KOPT-K1 (cell line): ENCODE data around the gene PDE1A.

Experiments
- H3K27ac ChIP-seq: fragments of 200-600 bp; sonication (generic); 2 replicates; pipeline ENCODE4 v1.5.1; 2016; ENCODE audit warnings: antibody characterized with exemption, mild to moderate bottlenecking, low read depth, low read length; ENCODE audit not compliant: poor library complexity, severe bottlenecking
- H3K36me3 ChIP-seq: fragments of 200-600 bp; sonication (generic); 2 replicates; pipeline ENCODE4 v1.5.1; 2017; ENCODE audit warnings: antibody characterized with exemption, mild to moderate bottlenecking, low read length, moderate library complexity; ENCODE audit not compliant: insufficient read depth
- H3K9me3 ChIP-seq: fragments of 200-600 bp; sonication (generic); 2 replicates; pipeline ENCODE4 v1.5.1; 2017; ENCODE audit warnings: antibody characterized with exemption, low read length, mild to moderate bottlenecking; ENCODE audit not compliant: insufficient read depth, poor library complexity, severe bottlenecking

PDE1A gene

DNA sequence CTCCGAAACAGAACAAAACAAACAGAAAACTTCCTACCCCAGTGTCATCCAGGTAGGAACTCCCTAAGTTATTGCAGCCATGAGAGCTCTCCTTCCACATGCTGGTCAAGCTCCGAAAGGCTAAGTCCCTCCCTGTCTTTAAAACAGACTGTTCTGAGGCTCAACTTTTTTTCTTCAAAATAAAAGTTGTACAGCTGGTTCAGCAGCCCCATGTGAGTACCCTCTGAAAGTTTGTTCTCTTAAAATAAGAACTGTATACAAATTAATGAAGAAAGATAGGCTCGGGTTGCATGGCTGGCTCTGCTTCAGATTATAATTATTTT is at the start of gene PDE1A:
TSS of gene PDE1A (minus strand) at position 119 of the 323 bp plus-strand sequence.
- no peak within 1 kb of the TSS for H3K27ac ChIP-seq
- no peaks in the 10 kb centered on the region for H3K9me3 ChIP-seq
- no peaks in the 10 kb centered on the region for H3K36me3 ChIP-seq

DNA sequence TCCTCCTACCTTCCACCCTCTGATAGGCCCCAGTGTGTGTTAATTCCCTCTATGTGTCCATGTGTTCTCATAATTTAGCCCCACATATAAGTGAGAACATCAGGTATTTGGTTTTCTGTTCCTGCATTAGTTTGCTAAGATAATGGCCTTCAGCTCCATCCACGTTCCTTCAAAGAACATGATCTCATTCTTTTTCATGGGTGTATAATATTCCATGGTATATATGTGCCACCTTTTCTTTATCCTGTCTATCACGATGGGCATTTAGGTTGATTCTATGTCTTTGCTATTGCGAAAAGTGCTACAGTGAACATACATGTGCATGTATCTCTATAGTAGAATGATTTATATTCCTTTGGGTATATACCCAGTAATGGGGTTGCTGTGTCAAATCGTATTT is 46.8 kb upstream of the PDE1A start:
- H3K36me3 ChIP-seq: no peaks in the 10 kb centered on the region
- no peak overlapping the region for H3K27ac ChIP-seq
- peaks cover 5% of the 10 kb centered on the region for H3K9me3 ChIP-seq

DNA sequence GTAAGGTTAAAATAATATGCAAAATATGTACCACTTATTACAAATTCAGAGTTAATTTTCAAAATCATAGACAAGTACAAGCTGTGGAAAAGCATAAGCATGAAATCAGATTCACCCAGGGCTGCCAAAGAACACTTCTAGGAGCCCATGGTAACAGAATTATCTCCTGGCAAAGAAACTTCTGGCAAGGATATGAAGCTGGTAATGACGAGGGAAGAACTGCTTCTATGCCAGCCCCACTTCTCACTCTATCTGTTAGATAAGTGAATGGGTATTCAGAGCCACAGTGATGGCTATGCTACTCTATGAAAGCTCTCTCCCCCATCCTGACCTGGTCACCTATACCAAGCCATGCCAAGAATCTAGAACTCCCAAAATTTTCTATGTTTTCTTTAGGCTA is 36.9 kb upstream of the PDE1A start:
- Histone ChIP-seq H3K36me3 (no peaks in the 10 kb centered on the region), H3K9me3 (no peaks in the 10 kb centered on the region), H3K27ac (no peak overlapping the region)

DNA sequence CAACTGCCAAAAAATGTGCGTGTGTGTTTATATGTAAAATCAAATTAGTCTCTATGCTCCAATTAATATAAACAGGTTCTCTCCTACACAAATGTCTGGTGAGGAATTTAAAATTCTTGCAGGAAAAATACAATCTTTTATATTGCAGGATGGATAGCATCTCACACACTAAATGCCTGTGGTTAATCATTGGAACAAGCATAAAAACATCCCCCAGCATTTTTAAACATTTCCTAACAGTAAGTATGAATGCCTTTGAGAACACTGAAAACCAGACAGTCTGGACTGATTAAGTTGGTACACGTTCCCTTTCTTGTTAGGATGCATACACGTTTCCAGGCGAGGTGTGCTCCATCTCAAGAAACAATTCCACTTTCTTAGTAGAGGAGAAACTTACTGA is 29.9 kb upstream of the PDE1A start:
- Histone ChIP-seq H3K27ac (no peak overlapping the region), H3K36me3 (no peaks in the 10 kb centered on the region), H3K9me3 (no peaks in the 10 kb centered on the region)

- H3K9me3 ChIP-seq: no peaks in the 10 kb centered on the region
- no peak overlapping the region for H3K27ac ChIP-seq
- H3K36me3 ChIP-seq: no peaks in the 10 kb centered on the region
These were observed 25.7 kb upstream of the PDE1A start for GRCh38 chr2:182452456-182452990.

GRCh38 chr2:182448371-182448770 is 21.5 kb upstream of the PDE1A start:
- no peak overlapping the region for H3K27ac ChIP-seq
- no peaks in the 10 kb centered on the region for H3K36me3 ChIP-seq
- H3K9me3 ChIP-seq: no peaks in the 10 kb centered on the region

- Histone ChIP-seq H3K36me3 (no peaks in the 10 kb centered on the region), H3K27ac (no peak overlapping the region)
These were observed 21.0 kb upstream of the PDE1A start for GRCh38 chr2:182447863-182448262.

DNA sequence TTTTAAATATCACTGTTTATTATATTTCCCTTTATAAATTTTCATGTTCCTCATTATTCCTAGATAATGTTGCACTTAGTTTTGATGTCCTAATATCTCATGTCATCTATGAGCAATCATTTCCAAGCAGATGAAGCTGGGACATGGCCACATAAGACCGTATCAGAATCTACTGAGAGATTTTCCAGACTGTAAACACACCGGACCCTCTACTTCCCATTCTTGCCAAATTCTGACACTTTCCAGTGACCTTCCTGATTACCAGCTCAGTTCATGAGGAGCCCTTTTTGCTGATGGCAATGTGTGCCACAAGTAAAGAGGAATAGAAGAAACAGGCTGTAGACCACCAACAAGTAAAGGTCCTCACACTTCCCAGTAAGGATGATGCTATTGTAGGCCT is 20.3 kb upstream of the PDE1A start:
- no peaks in the 10 kb centered on the region for H3K36me3 ChIP-seq
- H3K27ac ChIP-seq: no peak overlapping the region
- H3K9me3 ChIP-seq: no peaks in the 10 kb centered on the region

More at GRCh38 chr2:182447863-182448262, 21.0 kb upstream of the PDE1A start:
- no peaks in the 10 kb centered on the region for H3K9me3 ChIP-seq

DNA sequence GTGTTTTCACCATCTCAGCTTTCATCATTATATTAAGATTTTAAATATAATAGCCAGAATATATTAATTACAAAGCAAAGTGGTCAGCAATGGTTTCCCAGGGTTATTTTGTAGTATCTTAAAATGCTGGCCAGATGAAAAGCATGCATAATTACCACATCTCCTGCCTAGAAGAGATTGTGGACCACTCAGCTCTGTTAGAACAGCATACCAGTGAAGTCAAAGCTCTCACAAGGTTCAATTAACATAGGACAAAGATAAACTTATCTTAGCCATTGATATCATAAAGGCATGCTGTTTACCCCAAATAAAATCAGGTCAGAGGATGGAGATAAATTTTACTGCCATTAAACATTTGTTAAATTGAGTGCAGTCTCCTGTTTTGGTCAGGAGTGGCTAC is 19.3 kb upstream of the PDE1A start:
- Histone ChIP-seq H3K9me3 (no peaks in the 10 kb centered on the region), H3K27ac (no peak overlapping the region), H3K36me3 (no peaks in the 10 kb centered on the region)

- H3K9me3 ChIP-seq: no peaks in the 10 kb centered on the region
- no peak overlapping the region for H3K27ac ChIP-seq
- H3K36me3 ChIP-seq: no peaks in the 10 kb centered on the region
These were observed 18.6 kb upstream of the PDE1A start for GRCh38 chr2:182445391-182445965.

- no peaks in the 10 kb centered on the region for H3K36me3 ChIP-seq
- H3K9me3 ChIP-seq: no peaks in the 10 kb centered on the region
- H3K27ac ChIP-seq: no peak overlapping the region
These were observed 18.0 kb upstream of the PDE1A start for GRCh38 chr2:182444806-182445205.

- Histone ChIP-seq H3K9me3 (no peaks in the 10 kb centered on the region), H3K27ac (no peak overlapping the region), H3K36me3 (no peaks in the 10 kb centered on the region)
These were observed 17.3 kb upstream of the PDE1A start for GRCh38 chr2:182444170-182444569.

- H3K27ac ChIP-seq: no peak overlapping the region
- H3K9me3 ChIP-seq: no peaks in the 10 kb centered on the region
- H3K36me3 ChIP-seq: no peaks in the 10 kb centered on the region
These were observed 9.4 kb upstream of the PDE1A start for GRCh38 chr2:182436252-182436651.

- H3K27ac ChIP-seq: no peak overlapping the region
- H3K9me3 ChIP-seq: no peaks in the 10 kb centered on the region
These were observed 8.9 kb upstream of the PDE1A start for GRCh38 chr2:182435754-182436153.

GRCh38 chr2:182432051-182432450 is 5.2 kb upstream of the PDE1A start:
- no peaks in the 10 kb centered on the region for H3K36me3 ChIP-seq
- H3K9me3 ChIP-seq: no peaks in the 10 kb centered on the region
- H3K27ac ChIP-seq: no peak overlapping the region

More at GRCh38 chr2:182435754-182436153, 8.9 kb upstream of the PDE1A start:
- no peaks in the 10 kb centered on the region for H3K36me3 ChIP-seq

- Histone ChIP-seq H3K27ac (no peak overlapping the region), H3K9me3 (no peaks in the 10 kb centered on the region), H3K36me3 (no peaks in the 10 kb centered on the region)
These were observed 1.6 kb upstream of the PDE1A start for GRCh38 chr2:182428476-182428875.
